Right ventricle myocardium superior (tissue), 1 donor: ENCODE measurements around the gene KCNS1. TPM values are rescaled to one million over a fixed set of nuclear protein-coding genes. Genes with fewer than 3 reads are reported as not detected.

Experiments
- ATAC-seq: fragments of 200-7000 bp; cut with Tn5 transposase; one replicate; pipeline ENCODE4 v1.9.1; 2020; ENCODE audit warnings: mild to moderate bottlenecking; ENCODE audit not compliant: poor library complexity
- DNase-seq: peaks from one replicate; pipeline ENCODE4 v3.0.0-alpha.2; 2020
- intact Hi-C: fragments of 100-400 bp; cut with DNase I; formaldehyde crosslinking; loops from one replicate; pipeline ENCODE4 v1.11.2; 2022
- total RNA-seq: library from RNA; stranded (reverse); fragmentation: NEBNext Ultra II Directional; extraction: Animal tissue kit (Norgen Biotek cat#: 25700); gene quantifications from one replicate; pipeline ENCODE4 v1.2.1, GENCODE V29; 2021
- donor health status: DM: no; HTN: yes; CAD: no; lungs with severe emphysema.

The KCNS1 gene
- total RNA-seq, 1 donor from 2014 or later, result not detected

DNA sequence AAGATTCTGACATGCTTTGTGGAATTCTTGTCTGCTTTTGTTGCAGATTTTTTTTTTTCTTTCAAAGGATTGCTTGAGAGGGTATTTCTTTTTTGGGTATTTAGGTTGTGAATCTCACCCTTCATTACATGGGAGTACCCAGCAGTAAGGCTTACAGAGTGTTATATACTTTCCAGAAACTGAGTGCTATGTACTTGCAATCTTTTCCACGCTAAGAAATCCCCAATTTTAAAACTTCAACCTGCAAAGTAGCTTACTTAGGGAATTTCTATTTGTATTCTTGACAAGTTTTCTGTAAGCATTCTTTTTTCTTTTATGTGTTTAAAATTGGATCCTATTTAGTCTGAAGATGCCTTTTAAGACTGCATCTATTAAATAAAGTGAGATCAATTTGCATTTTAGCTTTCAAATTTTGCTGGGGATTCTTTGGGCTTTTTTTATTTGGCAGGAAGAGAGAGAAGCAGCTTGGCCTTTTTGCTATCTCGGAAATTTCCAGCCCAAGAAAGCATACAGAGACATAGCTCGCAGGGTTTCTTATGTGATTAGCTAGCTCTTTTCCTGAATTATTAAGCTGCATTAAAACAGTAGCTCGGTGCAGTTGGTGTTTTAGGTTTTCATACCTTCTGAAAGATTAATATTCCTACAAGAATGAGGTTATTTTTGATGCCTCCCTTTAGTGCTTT lies 42.6 kb downstream of the KCNS1 start:
- DNase-seq (no peak), ATAC-seq (no peak)
- intact Hi-C loops, result no loop called here

DNA sequence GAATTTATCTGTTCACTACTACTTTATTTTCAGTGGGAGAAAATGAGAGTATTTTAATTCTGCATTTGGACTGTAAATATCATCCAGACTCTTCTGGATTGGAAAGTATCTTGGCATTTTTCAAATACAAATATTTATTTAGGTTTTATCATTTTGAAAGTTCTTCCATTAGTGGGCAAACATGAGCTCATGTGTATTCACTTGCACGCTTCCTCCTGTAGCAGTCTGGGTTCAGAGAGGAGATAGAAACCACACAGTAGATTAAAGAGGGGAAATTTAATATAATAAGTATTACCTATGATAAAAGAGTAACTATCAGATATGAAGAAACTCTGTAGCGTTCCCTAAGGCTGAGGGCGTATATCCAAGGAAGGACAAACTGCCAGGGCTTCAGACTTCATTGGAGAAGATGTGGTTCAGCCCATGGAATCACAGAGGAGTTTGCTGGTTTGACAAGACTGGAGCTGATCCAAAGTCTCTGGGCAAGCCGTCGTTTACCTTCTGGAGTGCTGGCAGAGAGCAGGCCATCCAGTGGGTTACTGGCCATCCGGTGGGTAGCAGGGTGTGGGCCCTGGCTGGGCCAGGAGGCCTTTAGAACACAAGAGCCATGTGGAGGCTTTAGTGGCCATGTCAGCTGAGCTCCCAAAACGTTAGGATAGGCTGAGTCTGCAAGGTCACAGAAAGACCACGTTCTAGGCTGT lies 44.3 kb downstream of the KCNS1 start:
- no peak for DNase-seq
- ATAC-seq, result no peak
- intact Hi-C loops, result no loop called here

DNA sequence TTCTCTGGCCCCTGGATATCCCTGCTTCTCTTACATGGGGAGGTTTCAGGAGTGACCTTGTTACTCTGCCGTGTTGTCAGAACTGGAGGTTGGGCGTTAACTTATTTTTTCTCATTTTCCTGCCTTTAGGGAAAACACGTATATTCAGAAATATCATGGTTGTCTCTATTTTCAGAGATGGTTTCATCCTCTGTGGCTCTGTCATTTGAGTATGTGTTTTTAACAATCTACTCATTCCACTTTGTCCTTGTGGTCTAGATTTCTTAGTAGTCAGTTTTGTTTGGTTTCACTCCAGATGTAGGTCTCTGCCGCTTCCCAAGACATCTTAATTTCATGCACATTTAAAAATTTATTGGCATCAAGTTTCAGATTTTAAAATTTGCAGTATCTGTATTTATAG lies 45.9 kb downstream of the KCNS1 start:
- intact Hi-C loops, result no loop called here
- no peak for DNase-seq
- no peak for ATAC-seq

DNA sequence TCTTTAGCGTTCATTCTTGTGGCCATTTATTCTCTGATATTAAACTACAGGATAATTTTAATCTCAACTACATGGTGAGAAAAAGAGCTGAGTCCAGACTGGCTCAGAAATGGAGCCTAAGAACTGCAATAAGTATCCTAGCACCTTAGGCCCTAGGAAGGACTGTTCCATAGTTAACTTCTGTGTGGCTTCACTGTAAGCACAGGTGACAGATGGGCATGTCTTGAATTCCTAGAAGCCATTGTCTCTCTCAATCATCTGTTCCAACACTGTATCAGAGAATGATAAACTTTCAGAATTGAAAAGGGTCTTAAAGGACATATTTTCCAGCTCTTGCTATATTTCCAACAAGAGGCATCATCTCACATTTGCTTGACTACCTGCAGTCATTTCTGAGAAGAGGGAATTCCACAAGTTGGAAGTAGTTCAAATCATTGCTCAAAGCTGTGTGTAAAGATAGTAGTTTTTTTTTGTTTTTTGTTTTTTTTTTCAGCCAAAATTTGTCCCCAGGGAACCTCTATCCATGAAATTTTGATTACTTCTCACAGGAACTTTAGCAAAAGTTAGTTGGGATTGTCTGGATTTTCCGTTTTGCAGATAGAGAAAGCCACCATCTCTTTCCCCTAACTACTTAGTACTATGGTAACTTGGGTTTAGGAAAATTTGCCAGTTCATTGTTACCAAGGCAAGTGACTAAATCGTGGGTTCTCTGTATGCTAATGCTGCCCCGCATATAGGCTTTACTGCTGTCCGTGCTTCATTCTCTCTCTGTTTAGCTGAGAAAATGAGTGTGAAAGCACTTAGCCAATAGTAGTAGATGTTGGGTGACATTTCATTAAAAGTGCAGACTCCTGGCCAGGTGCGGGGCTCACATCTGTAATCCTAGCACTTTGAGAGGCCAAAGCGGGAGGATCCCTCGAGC lies 47.2 kb downstream of the KCNS1 start:
- intact Hi-C loops, result no loop called here
- no peak for ATAC-seq
- no peak for DNase-seq

DNA sequence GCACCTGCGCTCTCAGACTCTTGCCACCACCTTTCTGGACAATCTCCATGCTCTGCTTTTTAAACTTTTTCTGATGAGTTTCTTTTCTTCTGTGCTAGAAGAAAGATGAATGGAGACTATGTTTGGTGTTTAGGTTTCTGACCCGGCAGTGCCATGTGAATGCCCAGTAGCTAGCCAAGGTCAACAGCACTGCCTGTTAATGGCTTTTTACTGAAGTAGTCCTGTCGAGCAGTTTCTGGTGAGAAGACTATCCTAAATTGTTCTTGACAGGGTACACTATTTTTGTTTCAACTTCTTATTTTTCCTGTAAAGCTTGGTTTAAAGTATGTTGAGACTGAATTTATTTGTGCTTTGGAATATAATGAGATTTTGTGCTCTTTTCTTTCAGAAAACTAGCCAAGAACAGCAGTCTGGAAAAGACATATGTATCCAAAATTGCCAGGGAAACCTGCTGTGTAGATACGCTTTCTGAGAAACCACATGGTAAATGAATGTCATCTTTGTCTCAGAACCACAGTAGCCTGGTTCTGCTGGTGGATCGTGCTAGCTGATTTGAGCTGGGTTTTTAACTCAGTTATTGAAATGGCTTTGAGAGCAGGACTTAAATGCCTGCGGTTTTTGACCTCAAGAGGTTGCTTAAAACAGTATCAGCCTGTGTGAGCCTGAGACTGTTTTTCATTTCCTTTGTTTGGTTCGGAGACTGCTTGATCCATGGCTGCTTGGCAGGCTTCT lies 48.1 kb downstream of the KCNS1 start:
- ATAC-seq, result peak; percentile 9
- no peak for DNase-seq
- intact Hi-C loops, result no loop called here

DNA sequence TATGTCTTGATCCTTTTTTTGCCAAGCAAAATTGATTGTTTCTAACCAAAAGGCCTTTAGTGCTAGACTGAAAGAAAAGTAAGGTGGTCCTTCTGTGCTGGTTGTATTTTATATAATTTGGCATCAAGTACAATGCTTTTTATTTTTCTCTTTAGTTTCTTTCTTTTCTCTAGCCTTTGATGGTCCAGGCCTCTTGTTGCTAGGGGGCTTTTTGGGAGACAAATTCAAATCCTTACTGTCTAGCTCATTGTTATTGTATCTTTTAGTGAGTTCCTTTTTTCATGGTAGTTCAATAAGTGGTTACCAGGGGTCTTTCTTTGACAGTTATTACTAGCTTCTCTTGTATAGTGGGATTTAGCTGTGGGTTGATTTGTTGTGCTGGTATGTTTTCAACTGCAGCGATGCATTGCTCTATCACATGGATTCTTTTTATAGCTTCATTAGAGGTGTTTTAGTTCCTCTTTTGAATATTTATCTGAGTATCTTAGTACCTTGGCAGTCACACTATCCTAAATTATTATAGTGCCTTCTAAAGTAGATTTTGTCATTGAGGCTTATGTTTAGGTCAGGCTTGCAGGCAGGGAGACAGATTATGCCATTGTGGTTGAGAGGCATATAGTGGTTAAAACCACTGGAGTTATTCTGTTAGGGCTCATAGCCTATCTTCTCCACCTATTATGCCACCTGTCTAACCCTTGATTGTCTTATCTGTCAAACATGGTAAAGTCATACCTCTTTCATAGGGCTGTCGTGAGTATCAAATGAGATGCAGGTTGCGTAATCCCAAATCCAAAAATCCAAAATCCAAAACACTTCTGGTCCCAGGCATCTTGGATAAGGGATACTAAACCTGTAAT lies 49.5 kb downstream of the KCNS1 start:
- intact Hi-C loops, result no loop called here
- DNase-seq, result no peak
- peak; percentile 62 for ATAC-seq

DNA sequence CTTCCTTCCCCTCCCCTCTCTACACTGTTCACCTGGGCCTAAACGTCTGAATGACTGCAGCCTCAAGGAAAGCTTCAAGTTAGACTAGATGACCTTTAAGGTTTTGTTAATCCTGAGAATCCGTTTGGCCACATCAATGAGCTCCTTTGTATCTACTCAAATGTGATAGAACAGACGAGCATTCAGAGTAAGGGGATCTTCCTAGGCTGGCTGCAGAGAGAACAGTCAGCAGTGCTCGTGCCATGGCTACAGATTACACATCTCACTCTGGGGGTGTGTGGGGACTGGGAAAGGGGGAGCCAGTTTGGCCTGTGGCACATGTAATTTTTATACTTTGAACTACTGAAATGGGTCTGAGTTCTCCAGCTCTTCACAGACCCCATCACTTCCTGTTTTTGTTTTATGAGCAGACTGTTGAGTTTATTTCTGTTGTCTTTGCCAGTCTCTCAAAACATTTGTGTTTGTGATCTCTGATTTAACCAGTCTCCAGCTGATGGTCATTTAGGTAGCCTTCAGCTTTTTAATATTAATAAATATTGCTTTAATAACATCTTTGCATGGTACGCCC lies 50.9 kb downstream of the KCNS1 start:
- peak; percentile 25 for ATAC-seq
- no peak for DNase-seq
- intact Hi-C loops, result loop anchor here (10.0 kb wide), 1 partner anchor 885 kb away; the partner anchor contains the start of gene PCIF1

DNA sequence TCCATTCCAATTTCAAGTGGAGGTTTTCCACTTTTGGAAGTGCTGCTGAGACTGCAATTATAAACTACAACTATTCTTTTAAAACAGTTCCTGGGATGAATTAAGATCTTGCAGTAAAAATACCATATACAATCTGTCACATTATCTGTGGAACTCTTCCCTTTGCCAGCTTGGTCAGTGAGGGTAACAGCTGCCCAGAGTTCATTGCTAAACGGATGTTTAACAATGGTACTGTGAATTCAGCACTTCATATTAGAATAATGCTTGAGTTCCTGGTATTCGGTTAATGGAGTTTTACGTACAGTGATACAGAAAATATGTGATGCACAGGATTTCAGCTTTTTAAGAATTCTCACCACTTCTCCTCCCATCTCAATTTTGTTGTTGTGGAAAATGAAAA lies 51.5 kb downstream of the KCNS1 start:
- intact Hi-C loops, result loop anchor here (10.0 kb wide), 1 partner anchor 885 kb away; the partner anchor contains the start of gene PCIF1
- no peak for ATAC-seq
- no peak for DNase-seq

DNA sequence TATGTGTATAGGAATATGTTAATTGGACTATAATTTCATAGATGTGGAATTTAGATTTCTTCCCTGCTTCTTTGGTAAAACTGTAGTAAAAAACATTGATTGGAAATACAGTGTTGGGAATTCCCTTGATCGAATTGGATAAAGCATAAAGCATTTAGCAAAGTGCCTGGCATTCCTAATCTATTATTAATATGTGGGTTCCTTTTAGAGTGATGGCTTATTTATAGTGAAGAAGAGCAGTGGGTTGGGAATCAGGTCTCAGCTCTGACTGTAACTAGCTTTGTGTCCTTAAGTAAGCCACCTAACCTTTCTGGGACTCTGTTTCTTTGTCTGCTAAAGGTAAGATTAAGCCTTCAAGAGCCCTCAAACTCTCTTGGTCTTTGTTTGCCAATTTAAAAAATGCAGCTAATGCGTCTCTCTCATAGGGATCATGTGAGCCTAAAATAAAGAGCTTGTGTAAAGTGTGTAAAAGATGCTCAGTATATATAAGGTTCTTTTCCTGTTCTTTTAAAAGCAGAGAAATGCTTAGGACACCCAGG lies 53.3 kb downstream of the KCNS1 start:
- no peak for DNase-seq
- no peak for ATAC-seq
- intact Hi-C loops, result loop anchor here (10.0 kb wide), 1 partner anchor 887 kb away; the partner anchor contains the start of gene PCIF1

DNA sequence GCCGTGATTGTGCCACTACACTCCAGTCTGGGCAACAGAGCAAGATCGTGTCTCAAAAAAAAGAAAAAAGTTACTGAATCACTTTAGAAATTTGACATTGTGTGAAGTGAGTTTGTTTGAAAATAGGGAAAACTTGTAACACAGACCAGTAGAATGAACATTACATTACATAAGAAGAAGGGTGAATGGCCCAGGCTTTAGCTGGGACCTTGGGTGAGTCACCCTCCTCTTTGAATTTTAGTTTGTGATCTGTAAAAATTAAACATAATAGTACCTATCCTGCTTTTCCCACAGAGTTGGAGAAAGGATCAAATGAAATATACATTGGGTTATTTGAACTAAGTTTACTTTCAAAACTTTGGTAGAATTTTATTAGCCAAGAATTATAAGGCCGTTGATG lies 56.3 kb downstream of the KCNS1 start:
- no peak for ATAC-seq
- intact Hi-C loops, result loop anchor here (5.0 to 10.0 kb wide), 2 partner anchors 53 to 890 kb away; partner anchors contain the start of gene PCIF1
- no peak for DNase-seq

DNA sequence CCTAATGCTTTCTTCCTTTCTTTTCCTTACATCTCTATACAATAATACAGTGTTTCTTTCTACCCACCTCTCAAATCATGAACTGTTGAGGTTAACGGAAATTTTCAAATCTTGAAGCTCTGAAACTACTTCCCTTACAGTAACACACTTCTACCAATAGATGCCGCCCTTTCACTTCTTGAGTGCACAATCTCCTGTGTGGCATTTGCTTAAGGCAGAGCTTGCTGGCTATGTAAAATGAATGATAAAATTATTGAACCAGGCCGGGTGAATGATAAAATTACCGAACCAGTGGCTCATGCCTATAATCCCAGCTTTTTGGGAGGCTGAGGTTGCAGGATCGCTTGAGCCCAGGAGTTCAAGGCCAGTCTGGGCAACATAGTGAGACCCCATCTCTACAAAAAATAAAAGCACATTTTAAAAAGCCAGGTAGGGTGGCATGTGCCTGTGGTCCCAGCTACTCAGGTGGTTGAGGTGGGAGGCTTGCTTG lies 56.8 kb downstream of the KCNS1 start:
- peak; percentile 75 for ATAC-seq
- DNase-seq, result no peak
- intact Hi-C loops, result loop anchor here (5.0 to 10.0 kb wide), 2 partner anchors 53 to 891 kb away; partner anchors contain the start of gene PCIF1

DNA sequence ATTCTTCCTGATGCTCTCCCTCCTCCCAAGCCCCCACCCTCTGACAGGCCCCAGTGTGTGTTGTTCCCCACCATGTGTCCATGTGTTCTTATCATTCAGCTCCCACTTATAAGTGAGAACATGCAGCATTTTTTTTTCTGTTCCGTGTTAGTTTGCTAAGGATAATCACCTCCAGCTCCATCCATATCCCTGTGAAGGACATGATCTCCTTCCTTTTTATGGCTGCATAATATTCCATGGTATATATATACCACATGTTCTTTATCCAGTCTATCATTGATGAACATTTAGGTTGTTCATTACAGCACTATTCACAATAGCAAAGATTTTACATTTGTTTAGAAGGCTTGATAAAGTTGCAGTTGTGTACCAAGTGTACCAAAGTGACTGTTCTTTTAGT lies 57.9 kb downstream of the KCNS1 start:
- intact Hi-C loops, result loop anchor here (5.0 to 10.0 kb wide), 2 partner anchors 54 to 892 kb away; partner anchors contain the start of gene PCIF1
- no peak for DNase-seq

More for the DNA sequence above, 57.9 kb downstream of the KCNS1 start:
- ATAC-seq, result no peak

Other genes with a start within 250 kb of the KCNS1 start
- 96.3 TPM for gene YWHAB, start 215.4 kb downstream of the KCNS1 start, total RNA-seq
- gene PABPC1L, start 191.1 kb downstream of the KCNS1 start, total RNA-seq, result 2.7 TPM
- 9.3 TPM for gene TOMM34, start 140.7 kb downstream of the KCNS1 start, total RNA-seq
- gene STK4, start 134.6 kb downstream of the KCNS1 start, total RNA-seq, result 8.9 TPM
- not detected for gene WFDC5, start 14.0 kb upstream of the KCNS1 start, total RNA-seq
- gene WFDC12, start 23.3 kb upstream of the KCNS1 start, total RNA-seq, result not detected
- not detected for gene PI3, start 73.8 kb upstream of the KCNS1 start, total RNA-seq
- not detected for gene SEMG1, start 105.9 kb upstream of the KCNS1 start, total RNA-seq
- gene SEMG2, start 120.2 kb upstream of the KCNS1 start, total RNA-seq, result not detected
- gene SLPI, start 153.4 kb upstream of the KCNS1 start, total RNA-seq, result 1.2 TPM
- not detected for gene RBPJL, start 205.7 kb upstream of the KCNS1 start, total RNA-seq
- gene MATN4, start 207.2 kb upstream of the KCNS1 start, total RNA-seq, result not detected
- gene SDC4, start 247.3 kb upstream of the KCNS1 start, total RNA-seq, result 80.7 TPM